Breast epithelium (tissue), 4 donors: ENCODE results near the gene PPP1R12B. TPM values are rescaled to one million over a fixed set of nuclear protein-coding genes. Genes with fewer than 3 reads are reported as not detected.
"Not testable (repeated sequence)": the region's sequence is repeated elsewhere in the genome, so short reads cannot be mapped to it uniquely, and the experiment has no call there.

Experiments used
- DNase-seq, 2 donors: peaks; one replicate each; pipeline ENCODE4 v3.0.0-alpha.2; 2019; ENCODE audit warnings: low spot score in 2 of 2
- H3K27ac ChIP-seq, 2 donors: fragments of 200-600 bp; sonication (generic) in 1 of 2; one replicate each; pipeline ENCODE4 v1.5.1; 2016 to 2019; ENCODE audit warnings: mild to moderate bottlenecking in 1 of 2
- H3K27me3 ChIP-seq, 2 donors: fragments of 200-600 bp; sonication (generic) in 1 of 2; one replicate each; pipeline versions ENCODE4 v1.5.1 to v1.6.0; 2017 to 2019; ENCODE audit warnings: control low read depth in 1 of 2, mild to moderate bottlenecking in 1 of 2
- H3K36me3 ChIP-seq: fragments of 200-600 bp; one replicate; pipeline ENCODE4 v1.5.1; 2019
- H3K4me1 ChIP-seq, 2 donors: fragments of 200-600 bp; sonication (generic); one replicate each; pipeline ENCODE4 v1.5.1; 2016 to 2019; ENCODE audit warnings: control low read depth in 1 of 2
- H3K4me3 ChIP-seq, 3 donors: fragments of 200-600 bp; sonication (generic); 1 replicate in 2 of 3; 2 replicates in 1 of 3; pipeline ENCODE4 v1.5.1; 2016 to 2019; ENCODE audit warnings: mild to moderate bottlenecking in 3 of 3, moderate library complexity in 2 of 3
- H3K9me3 ChIP-seq, 2 donors: fragments of 200-600 bp; sonication (generic) in 1 of 2; one replicate each; pipeline ENCODE4 v1.5.1; 2016 to 2019; ENCODE audit warnings: control low read depth in 1 of 2
- POLR2A ChIP-seq: fragments of 450-650 bp; IDR thresholded peaks from one replicate; pipeline ENCODE4 v1.6.1; 2016; ENCODE audit warnings: antibody characterized with exemption, mild to moderate bottlenecking, moderate library complexity
- POLR2AphosphoS5 ChIP-seq, 3 donors: sonication (generic); formaldehyde crosslinking; IDR thresholded peaks; one replicate each; pipeline ENCODE4 v1.6.1; 2017; ENCODE audit warnings: antibody characterized with exemption in 3 of 3
- intact Hi-C: fragments of 100-400 bp; cut with DNase I; formaldehyde crosslinking; loops from one replicate; pipeline ENCODE4 v1.15.1; 2023; ENCODE audit warnings: low total_unique reads
- total RNA-seq, 3 donors: library from RNA; depleted of rRNA; stranded (reverse); fragments of >200 nt; gene quantifications; one replicate each; pipeline ENCODE4 v1.1.0, GENCODE V29; 2016
- TF ChIP-seq, protein P1 (sequence below), 3 donors: fragments of 450-650 bp; IDR thresholded peaks; one replicate each; pipeline ENCODE4 v1.5.1; 2016 to 2017; ENCODE audit warnings: antibody characterized with exemption in 3 of 3, mild to moderate bottlenecking in 3 of 3, moderate library complexity in 3 of 3

Gene PPP1R12B
- total RNA-seq, 3 donors from 2014 or later: 76.4 to 123 (median 90.7) TPM

DNA sequence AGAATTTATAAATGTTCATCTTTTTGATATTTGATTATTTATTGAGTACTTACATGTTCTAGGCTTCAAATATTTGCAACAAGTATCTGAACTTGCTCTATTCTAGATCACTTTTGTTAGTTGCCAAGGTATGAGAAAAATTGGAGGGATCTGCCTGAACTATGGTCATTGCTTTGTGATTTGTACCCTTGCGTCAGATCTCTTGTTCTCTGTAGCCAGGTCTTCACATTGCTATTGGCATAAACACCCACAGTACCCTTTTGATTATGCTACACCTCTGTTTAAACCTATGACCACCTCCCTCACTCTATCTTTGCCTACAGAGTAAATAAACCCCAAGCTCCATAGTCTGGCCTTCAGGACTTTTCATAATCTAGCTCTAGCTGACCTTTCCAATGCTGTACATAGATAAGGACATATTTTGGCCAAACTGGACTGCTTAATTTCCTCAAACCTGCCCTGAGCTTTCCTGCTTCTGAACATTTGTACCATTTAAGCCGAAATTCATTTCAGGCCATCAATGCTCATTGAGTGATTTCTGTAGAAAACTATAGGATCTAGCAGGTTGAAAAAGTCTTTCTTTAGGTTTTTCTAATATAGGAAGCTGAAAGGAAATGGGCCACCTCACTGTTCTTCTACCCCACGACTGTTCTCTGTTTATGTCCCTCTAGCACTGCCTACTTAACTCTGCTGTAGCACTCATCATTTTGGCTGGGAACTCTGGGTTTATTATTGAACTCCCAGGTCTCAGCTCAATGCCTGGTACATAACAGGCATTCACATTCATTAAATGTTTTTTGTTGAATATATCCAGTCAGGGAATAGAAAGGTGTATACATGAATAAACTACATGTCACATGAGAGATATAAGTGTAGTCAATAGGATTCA lies 84.9 kb downstream of the PPP1R12B start:
- H3K4me1 ChIP-seq: no peaks in the 10 kb centered on the region
- intact Hi-C loops: no loop called here
- H3K27ac ChIP-seq: no peak overlapping the region
- TF ChIP-seq, protein P1, sequence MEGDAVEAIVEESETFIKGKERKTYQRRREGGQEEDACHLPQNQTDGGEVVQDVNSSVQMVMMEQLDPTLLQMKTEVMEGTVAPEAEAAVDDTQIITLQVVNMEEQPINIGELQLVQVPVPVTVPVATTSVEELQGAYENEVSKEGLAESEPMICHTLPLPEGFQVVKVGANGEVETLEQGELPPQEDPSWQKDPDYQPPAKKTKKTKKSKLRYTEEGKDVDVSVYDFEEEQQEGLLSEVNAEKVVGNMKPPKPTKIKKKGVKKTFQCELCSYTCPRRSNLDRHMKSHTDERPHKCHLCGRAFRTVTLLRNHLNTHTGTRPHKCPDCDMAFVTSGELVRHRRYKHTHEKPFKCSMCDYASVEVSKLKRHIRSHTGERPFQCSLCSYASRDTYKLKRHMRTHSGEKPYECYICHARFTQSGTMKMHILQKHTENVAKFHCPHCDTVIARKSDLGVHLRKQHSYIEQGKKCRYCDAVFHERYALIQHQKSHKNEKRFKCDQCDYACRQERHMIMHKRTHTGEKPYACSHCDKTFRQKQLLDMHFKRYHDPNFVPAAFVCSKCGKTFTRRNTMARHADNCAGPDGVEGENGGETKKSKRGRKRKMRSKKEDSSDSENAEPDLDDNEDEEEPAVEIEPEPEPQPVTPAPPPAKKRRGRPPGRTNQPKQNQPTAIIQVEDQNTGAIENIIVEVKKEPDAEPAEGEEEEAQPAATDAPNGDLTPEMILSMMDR (IDR thresholded peaks at IDR 0.05): no peak
- TF ChIP-seq POLR2AphosphoS5 (IDR thresholded peaks at IDR 0.05): no peak
- no peak for TF ChIP-seq POLR2A
- H3K36me3 ChIP-seq: no peaks in the 10 kb centered on the region
- no peaks in the 10 kb centered on the region for H3K27me3 ChIP-seq
- no peaks in the 10 kb centered on the region for H3K9me3 ChIP-seq
- H3K4me3 ChIP-seq: no peak overlapping the region
- DNase-seq: no peak

DNA sequence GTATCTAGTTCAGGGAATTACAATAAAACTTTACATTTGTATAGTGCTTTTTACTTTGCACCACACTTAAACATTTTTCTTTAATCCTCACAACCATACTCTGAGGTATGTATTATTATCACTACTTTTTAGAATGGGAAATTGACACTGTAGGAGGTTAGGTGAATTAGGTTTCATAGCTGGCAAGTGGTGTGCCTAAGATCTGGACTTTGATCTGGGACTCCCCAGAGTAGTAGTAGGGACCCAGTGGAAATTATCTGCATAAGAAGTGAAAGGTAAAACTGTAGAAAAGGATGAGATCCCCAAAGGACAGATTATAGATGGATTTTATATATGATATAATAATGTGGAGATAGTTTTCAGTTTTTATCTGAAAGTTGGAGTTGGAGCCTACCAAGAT lies 85.6 kb downstream of the PPP1R12B start:
- no peak overlapping the region for H3K4me3 ChIP-seq
- no peaks in the 10 kb centered on the region for H3K27me3 ChIP-seq
- H3K4me1 ChIP-seq: no peaks in the 10 kb centered on the region
- no peaks in the 10 kb centered on the region for H3K9me3 ChIP-seq
- DNase-seq: no peak
- intact Hi-C loops: no loop called here
- H3K36me3 ChIP-seq: peaks cover 4% of the 10 kb centered on the region
- TF ChIP-seq POLR2AphosphoS5 (IDR thresholded peaks at IDR 0.05): no peak
- TF ChIP-seq, protein P1 (IDR thresholded peaks at IDR 0.05): no peak
- no peak for TF ChIP-seq POLR2A
- no peak overlapping the region for H3K27ac ChIP-seq

DNA sequence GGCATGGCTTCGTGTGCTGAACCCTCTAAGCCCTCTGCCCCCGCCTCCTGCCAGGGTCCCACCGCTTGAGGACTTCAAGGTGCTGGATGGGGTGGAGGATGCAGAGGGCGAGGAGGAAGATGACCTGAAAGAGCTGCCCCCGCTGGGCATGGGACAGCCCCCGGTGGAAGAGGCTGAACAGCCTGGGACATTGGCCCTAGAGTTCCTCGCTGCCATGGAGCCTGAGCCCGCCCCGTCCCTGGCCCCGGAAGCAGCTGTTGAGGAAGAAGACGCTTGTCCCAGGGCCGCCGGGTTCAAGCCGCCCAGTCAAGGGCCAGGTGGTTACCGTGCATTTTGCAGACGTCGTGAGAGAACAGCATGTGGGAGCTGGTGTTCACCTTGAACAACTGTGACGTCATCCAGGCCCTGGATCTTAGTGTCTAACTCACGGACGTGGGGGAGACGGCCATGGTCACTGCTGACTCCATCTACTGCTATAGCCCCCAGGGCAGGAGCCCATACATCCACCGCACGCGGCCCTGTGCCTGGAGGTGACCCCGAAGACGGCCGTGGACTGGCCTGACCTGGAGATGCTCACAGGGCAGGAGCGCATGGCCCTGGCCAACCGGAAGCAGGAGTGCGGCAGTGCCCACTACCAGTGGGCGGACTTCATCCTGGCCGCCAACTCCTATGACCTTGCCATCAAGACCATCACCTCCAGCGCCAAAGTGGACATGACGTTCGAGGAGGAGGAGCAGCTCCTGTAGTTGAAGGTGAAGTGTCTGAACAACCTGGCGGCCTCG lies 90.1 kb downstream of the PPP1R12B start:
- H3K36me3 ChIP-seq: peaks cover 4% of the 10 kb centered on the region
- DNase-seq: no peak
- intact Hi-C loops: no loop called here
- no peaks in the 10 kb centered on the region for H3K4me1 ChIP-seq
- no peaks in the 10 kb centered on the region for H3K9me3 ChIP-seq
- H3K4me3 ChIP-seq: no peak overlapping the region
- no peaks in the 10 kb centered on the region for H3K27me3 ChIP-seq
- H3K27ac ChIP-seq: no peak overlapping the region
- TF ChIP-seq, protein P1 (IDR thresholded peaks at IDR 0.05): no peak
- TF ChIP-seq POLR2A: no peak
- TF ChIP-seq POLR2AphosphoS5 (IDR thresholded peaks at IDR 0.05): no peak

DNA sequence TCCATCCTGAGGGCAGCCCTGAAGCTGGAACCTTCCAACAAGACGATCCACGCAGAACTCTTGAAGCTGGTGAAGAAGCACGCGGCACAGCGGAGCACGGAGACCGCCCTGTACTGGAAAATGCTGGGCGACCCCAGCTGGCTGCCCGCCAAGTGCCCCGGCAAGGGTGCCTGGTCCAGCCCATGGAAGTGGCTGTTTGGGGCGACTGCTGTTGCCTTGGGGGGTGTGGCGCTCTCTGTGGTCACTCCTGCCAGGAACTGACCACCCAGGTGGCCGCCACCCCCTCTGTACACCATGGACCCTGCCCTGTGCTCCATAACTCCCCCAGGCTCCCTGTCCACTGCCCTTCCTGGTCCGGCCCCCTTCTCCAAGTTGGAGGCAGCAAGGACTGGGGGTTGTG lies 90.8 kb downstream of the PPP1R12B start:
- no peaks in the 10 kb centered on the region for H3K4me1 ChIP-seq
- no peak overlapping the region for H3K4me3 ChIP-seq
- TF ChIP-seq POLR2AphosphoS5 (IDR thresholded peaks at IDR 0.05): no peak
- TF ChIP-seq POLR2A: no peak
- TF ChIP-seq, protein P1 (IDR thresholded peaks at IDR 0.05): no peak
- DNase-seq: no peak
- H3K27ac ChIP-seq: no peak overlapping the region
- no peaks in the 10 kb centered on the region for H3K9me3 ChIP-seq
- H3K27me3 ChIP-seq: no peaks in the 10 kb centered on the region
- intact Hi-C loops: no loop called here
- peaks cover 4% of the 10 kb centered on the region for H3K36me3 ChIP-seq

DNA sequence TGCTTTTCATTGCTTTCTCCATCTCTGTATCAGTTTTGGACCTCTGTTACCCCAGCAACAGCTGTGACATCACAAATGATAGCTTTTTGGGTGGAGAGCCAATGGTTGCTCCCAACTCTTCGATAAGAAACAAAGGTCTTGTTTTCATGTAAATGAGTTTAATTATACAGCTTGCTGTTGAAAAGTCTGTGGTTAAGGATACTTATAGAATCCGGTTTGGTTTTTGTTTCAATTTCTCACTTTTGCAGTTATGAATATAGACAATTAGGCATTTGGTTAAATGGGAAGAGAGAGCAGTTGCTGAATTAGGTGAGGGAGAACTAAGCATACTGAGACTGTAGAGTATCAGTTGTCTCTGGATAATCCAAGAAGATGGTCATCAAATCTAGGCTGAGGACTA lies 99.6 kb downstream of the PPP1R12B start:
- H3K27me3 ChIP-seq, intact Hi-C loops, H3K27ac ChIP-seq, H3K9me3 ChIP-seq, H3K4me1 ChIP-seq, DNase-seq, H3K36me3 ChIP-seq, H3K4me3 ChIP-seq: not testable (repeated sequence)

DNA sequence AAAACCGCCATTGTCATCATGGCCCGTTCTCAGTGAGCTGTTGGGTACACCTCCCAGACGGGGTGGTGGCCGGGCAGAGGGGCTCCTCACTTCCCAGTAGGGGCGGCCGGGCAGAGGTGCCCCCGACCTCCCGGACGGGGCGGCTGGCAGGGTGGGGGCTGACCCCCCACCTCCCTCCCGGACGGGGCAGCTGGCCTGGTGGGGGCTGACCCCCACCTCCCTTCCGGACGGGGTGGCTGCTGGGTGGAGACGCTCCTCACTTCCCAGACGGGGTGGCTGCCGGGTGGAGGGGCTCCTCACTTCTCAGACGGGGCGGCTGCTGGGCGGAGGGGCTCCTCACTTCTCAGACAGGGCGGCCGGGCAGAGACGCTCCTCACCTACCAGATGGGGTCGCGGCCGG lies 103.1 kb downstream of the PPP1R12B start:
- H3K27me3 ChIP-seq, H3K27ac ChIP-seq, intact Hi-C loops: not testable (repeated sequence)

More for the DNA sequence above, 103.1 kb downstream of the PPP1R12B start:
- H3K4me3 ChIP-seq, DNase-seq, H3K36me3 ChIP-seq, H3K4me1 ChIP-seq, H3K9me3 ChIP-seq: not testable (repeated sequence)
